Fibroblast of lung (primary cell): Measurements from ENCODE around the gene ID3. TPM values are rescaled to one million over a fixed set of nuclear protein-coding genes. Genes with fewer than 3 reads are reported as not detected.

Source experiments
- DNase-seq, 2 donors: peaks; one replicate each; pipeline versions ENCODE4 v3.0.0 to v3.0.0-alpha.2; 2010; ENCODE audit warnings: low read depth in 2 of 2
- H2AFZ ChIP-seq: 2 replicates; pipeline ENCODE4 v1.5.1; 2012; ENCODE audit warnings: low read length, control low read depth, inconsistent platforms
- H3K27ac ChIP-seq: 2 replicates; pipeline ENCODE4 v1.5.1; 2011; ENCODE audit warnings: low read length, control low read depth; ENCODE audit not compliant: insufficient read depth
- H3K27me3 ChIP-seq: 2 replicates; pipeline ENCODE4 v1.5.1; 2011; ENCODE audit warnings: mild to moderate bottlenecking, low read length; ENCODE audit not compliant: control insufficient read depth, insufficient read depth
- H3K36me3 ChIP-seq: 2 replicates; pipeline ENCODE4 v1.5.1; 2011; ENCODE audit warnings: low read length; ENCODE audit not compliant: control insufficient read depth, insufficient read depth
- H3K4me1 ChIP-seq: 2 replicates; pipeline ENCODE4 v1.5.1; 2011; ENCODE audit warnings: low read length; ENCODE audit not compliant: control insufficient read depth, insufficient read depth; ENCODE audit errors: extremely low read depth
- H3K4me2 ChIP-seq: 2 replicates; pipeline ENCODE4 v1.5.1; 2011; ENCODE audit warnings: low read length, control low read depth; ENCODE audit not compliant: insufficient read depth; ENCODE audit errors: extremely low read depth
- H3K4me3 ChIP-seq, 4 experiments: fragments of 200-600 bp in 1 of 4; sonication (generic) in 1 of 4; replicated peaks in 1 of 4; 2 replicates each; pipeline ENCODE4 v1.5.1; 2011 to 2016; ENCODE audit warnings: low read length in 4 of 4, low read depth in 3 of 4, mild to moderate bottlenecking in 3 of 4, control low read depth in 2 of 4, inconsistent platforms in 1 of 4, mixed read lengths in 1 of 4; ENCODE audit not compliant: insufficient read depth in 1 of 4; ENCODE audit errors: control extremely low read depth in 1 of 4
- H3K79me2 ChIP-seq: 2 replicates; pipeline ENCODE4 v1.5.1; 2012; ENCODE audit warnings: mild to moderate bottlenecking, low read length, inconsistent platforms; ENCODE audit not compliant: control insufficient read depth, insufficient read depth
- H3K9ac ChIP-seq: 2 replicates; pipeline ENCODE4 v1.5.1; 2011; ENCODE audit warnings: mild to moderate bottlenecking, low read length, control low read depth; ENCODE audit not compliant: insufficient read depth
- H3K9me3 ChIP-seq: 2 replicates; pipeline ENCODE4 v1.5.1; 2012; ENCODE audit warnings: low read depth, low read length; ENCODE audit not compliant: control insufficient read depth, insufficient read depth
- H4K20me1 ChIP-seq: 2 replicates; pipeline ENCODE4 v1.5.1; 2011; ENCODE audit warnings: low read length; ENCODE audit not compliant: control insufficient read depth, insufficient read depth; ENCODE audit errors: extremely low read depth
- CTCF ChIP-seq, 2 donors: IDR thresholded peaks in 1 of 2; conservative IDR thresholded peaks in 1 of 2; 1 replicate in 1 of 2; 2 replicates in 1 of 2; pipeline ENCODE4 v1.5.1; 2011 to 2012; ENCODE audit warnings: low read length in 2 of 2, control low read depth in 1 of 2, inconsistent platforms in 1 of 2, low read depth in 1 of 2, mild to moderate bottlenecking in 1 of 2
- EZH2 ChIP-seq: IDR thresholded peaks from 2 replicates; pipeline ENCODE4 v1.5.1; 2012; ENCODE audit warnings: low read length, control low read depth, mild to moderate bottlenecking; ENCODE audit errors: missing control alignments
- polyA plus RNA-seq, 2 donors: library from polyadenylated mRNA; depleted of rRNA in 1 of 2; stranded (reverse) in 1 of 2; unstranded in 1 of 2; fragments of >200 nt; gene quantifications; 2 replicates each; pipeline ENCODE4 v1.2.1, GENCODE V29; 2011 to 2012; ENCODE audit warnings: missing spikeins in 1 of 2
- total RNA-seq: library from RNA; depleted of rRNA; stranded (reverse); fragments of >200 nt; gene quantifications from 2 replicates; pipeline ENCODE4 v1.2.1, GENCODE V29; 2014

Gene ID3
- total and polyA plus RNA-seq, 2 donors (not counting 1 experiment from before 2014, with no cell fraction given) = 9.9 to 23.0 TPM

GRCh38 chr1:23590058-23590783 lies 30.9 kb upstream of the ID3 start:
- Histone ChIP-seq H3K4me3 (no peak overlapping the region), H3K79me2 (no peaks in the 10 kb centered on the region), H4K20me1 (no peaks in the 10 kb centered on the region), H3K4me2 (no peak overlapping the region), H3K4me1 (peaks cover 7% of the 10 kb centered on the region), H3K9ac (no peak overlapping the region), H3K27me3 (no peaks in the 10 kb centered on the region), H2AFZ (no peak overlapping the region), H3K27ac (no peak overlapping the region), H3K36me3 (no peaks in the 10 kb centered on the region), H3K9me3 (no peaks in the 10 kb centered on the region)
- no peak for DNase-seq
- TF ChIP-seq EZH2 (no peak), CTCF (conservative IDR thresholded peaks at IDR 0.05 in 1 of 2, IDR thresholded peaks at IDR 0.05 in 1 of 2; ENCODE audit: low read depth in 1 of 2, low read length in 2 of 2) (no peak)

- H3K9ac ChIP-seq = no peak overlapping the region
- no peaks in the 10 kb centered on the region for H3K27me3 ChIP-seq
- no peak overlapping the region for H3K4me3 ChIP-seq
- H3K4me1 ChIP-seq = peaks cover 8% of the 10 kb centered on the region
- no peak overlapping the region for H3K4me2 ChIP-seq
- no peaks in the 10 kb centered on the region for H3K36me3 ChIP-seq
- H2AFZ ChIP-seq = no peak overlapping the region
- DNase-seq = no peak
- no peaks in the 10 kb centered on the region for H3K79me2 ChIP-seq
- no peaks in the 10 kb centered on the region for H3K9me3 ChIP-seq
- TF ChIP-seq EZH2 = no peak
- no peak for TF ChIP-seq CTCF (conservative IDR thresholded peaks at IDR 0.05 in 1 of 2, IDR thresholded peaks at IDR 0.05 in 1 of 2; ENCODE audit: low read depth in 1 of 2, low read length in 2 of 2)
- no peaks in the 10 kb centered on the region for H4K20me1 ChIP-seq
- H3K27ac ChIP-seq = no peak overlapping the region
Observed at GRCh38 chr1:23589585-23589986, 30.3 kb upstream of the ID3 start.

GRCh38 chr1:23588749-23589548 lies 29.6 kb upstream of the ID3 start:
- no peaks in the 10 kb centered on the region for H3K27me3 ChIP-seq
- no peaks in the 10 kb centered on the region for H3K79me2 ChIP-seq
- no peaks in the 10 kb centered on the region for H3K36me3 ChIP-seq
- H2AFZ ChIP-seq = no peak overlapping the region
- H4K20me1 ChIP-seq = no peaks in the 10 kb centered on the region
- H3K4me3 ChIP-seq = no peak overlapping the region
- H3K4me1 ChIP-seq = peaks cover 8% of the 10 kb centered on the region
- TF ChIP-seq CTCF (conservative IDR thresholded peaks at IDR 0.05 in 1 of 2, IDR thresholded peaks at IDR 0.05 in 1 of 2; ENCODE audit: low read depth in 1 of 2, low read length in 2 of 2) (no peak), EZH2 (no peak)
- H3K4me2 ChIP-seq = no peak overlapping the region
- no peaks in the 10 kb centered on the region for H3K9me3 ChIP-seq
- H3K27ac ChIP-seq = no peak overlapping the region
- H3K9ac ChIP-seq = no peak overlapping the region
- no peak for DNase-seq
